ENCODE data around the gene FSTL4.

- TF ChIP-seq, protein P1, sequence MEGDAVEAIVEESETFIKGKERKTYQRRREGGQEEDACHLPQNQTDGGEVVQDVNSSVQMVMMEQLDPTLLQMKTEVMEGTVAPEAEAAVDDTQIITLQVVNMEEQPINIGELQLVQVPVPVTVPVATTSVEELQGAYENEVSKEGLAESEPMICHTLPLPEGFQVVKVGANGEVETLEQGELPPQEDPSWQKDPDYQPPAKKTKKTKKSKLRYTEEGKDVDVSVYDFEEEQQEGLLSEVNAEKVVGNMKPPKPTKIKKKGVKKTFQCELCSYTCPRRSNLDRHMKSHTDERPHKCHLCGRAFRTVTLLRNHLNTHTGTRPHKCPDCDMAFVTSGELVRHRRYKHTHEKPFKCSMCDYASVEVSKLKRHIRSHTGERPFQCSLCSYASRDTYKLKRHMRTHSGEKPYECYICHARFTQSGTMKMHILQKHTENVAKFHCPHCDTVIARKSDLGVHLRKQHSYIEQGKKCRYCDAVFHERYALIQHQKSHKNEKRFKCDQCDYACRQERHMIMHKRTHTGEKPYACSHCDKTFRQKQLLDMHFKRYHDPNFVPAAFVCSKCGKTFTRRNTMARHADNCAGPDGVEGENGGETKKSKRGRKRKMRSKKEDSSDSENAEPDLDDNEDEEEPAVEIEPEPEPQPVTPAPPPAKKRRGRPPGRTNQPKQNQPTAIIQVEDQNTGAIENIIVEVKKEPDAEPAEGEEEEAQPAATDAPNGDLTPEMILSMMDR (IDR thresholded peaks at IDR 0.05; ENCODE audit: borderline replicate concordance, extremely low read depth, low read length, poor library complexity, severe bottlenecking) = no peak
- no peak for TF ChIP-seq EZH2 (IDR thresholded peaks at IDR 0.05; ENCODE audit: borderline replicate concordance, low read depth, low read length, severe bottlenecking)
These were observed 286.5 kb downstream of the FSTL4 start for GRCh38 chr5:133325864-133326263.
